Ascending aorta (tissue), 2 donors: ENCODE data around the gene CAPN15. TPM values are rescaled to one million over a fixed set of nuclear protein-coding genes. Genes with fewer than 3 reads are reported as not detected.

ENCODE experiments used
- DNase-seq, 2 donors: peaks; one replicate each; pipeline ENCODE4 v3.0.0-alpha.2; 2019; ENCODE audit warnings: low spot score in 2 of 2
- H3K27ac ChIP-seq, 2 donors: fragments of 200-600 bp; sonication (generic); one replicate each; pipeline ENCODE4 v1.5.1; 2016 to 2017; ENCODE audit warnings: mild to moderate bottlenecking in 1 of 2
- H3K27me3 ChIP-seq: fragments of 200-600 bp; sonication (generic); one replicate; pipeline ENCODE4 v1.5.1; 2017
- H3K36me3 ChIP-seq, 2 donors: fragments of 200-600 bp; sonication (generic); one replicate each; pipeline ENCODE4 v1.5.1; 2016
- H3K4me1 ChIP-seq, 2 donors: fragments of 200-600 bp; sonication (generic); one replicate each; pipeline ENCODE4 v1.5.1; 2016 to 2017; ENCODE audit warnings: mild to moderate bottlenecking in 1 of 2
- H3K4me3 ChIP-seq, 2 donors: fragments of 200-600 bp; sonication (generic); one replicate each; pipeline ENCODE4 v1.5.1; 2016 to 2017; ENCODE audit warnings: mild to moderate bottlenecking in 1 of 2
- H3K9me3 ChIP-seq, 2 donors: fragments of 200-600 bp; sonication (generic); one replicate each; pipeline ENCODE4 v1.5.1; 2016
- intact Hi-C: fragments of 100-400 bp; cut with DNase I; formaldehyde crosslinking; loops from one replicate; pipeline ENCODE4 v1.15.1; 2023
- total RNA-seq: library from RNA; depleted of rRNA; stranded (reverse); fragments of >200 nt; gene quantifications from one replicate; pipeline ENCODE4 v1.1.0, GENCODE V29; 2016
- TF ChIP-seq, protein P1 (sequence below), 3 experiments: fragments of 200-600 bp in 2 of 3; fragments of 450-650 bp in 1 of 3; sonication (generic) in 2 of 3; IDR thresholded peaks; one replicate each; pipeline ENCODE4 v1.5.1; 2016 to 2019; ENCODE audit warnings: antibody characterized with exemption in 3 of 3, mild to moderate bottlenecking in 1 of 3, moderate library complexity in 1 of 3

The CAPN15 gene
- total RNA-seq, 1 donor from 2014 or later: 249 TPM

DNA sequence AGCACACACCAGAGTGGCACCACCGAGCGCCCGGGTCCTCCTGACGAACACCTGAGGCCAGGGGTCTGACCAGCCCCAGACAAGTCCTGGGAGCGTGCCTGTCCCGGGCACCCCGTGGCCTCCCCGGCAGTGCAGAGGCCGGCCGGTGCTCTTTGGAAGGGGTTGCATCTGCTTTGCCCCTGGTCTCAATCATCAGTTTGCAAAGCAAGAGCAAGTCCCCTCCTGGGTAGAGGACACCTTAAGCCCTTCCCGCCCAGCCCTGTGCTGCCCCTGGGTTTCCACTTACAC, 11.6 kb upstream of the CAPN15 start:
- Histone ChIP-seq H3K9me3 (no peaks in the 10 kb centered on the region), H3K27ac (no peak overlapping the region), H3K4me3 (no peak overlapping the region), H3K36me3 (peaks cover 35 to 42% of the 10 kb centered on the region in 2 donors), H3K27me3 (no peaks in the 10 kb centered on the region), H3K4me1 (no peaks in the 10 kb centered on the region)
- TF ChIP-seq, protein P1, sequence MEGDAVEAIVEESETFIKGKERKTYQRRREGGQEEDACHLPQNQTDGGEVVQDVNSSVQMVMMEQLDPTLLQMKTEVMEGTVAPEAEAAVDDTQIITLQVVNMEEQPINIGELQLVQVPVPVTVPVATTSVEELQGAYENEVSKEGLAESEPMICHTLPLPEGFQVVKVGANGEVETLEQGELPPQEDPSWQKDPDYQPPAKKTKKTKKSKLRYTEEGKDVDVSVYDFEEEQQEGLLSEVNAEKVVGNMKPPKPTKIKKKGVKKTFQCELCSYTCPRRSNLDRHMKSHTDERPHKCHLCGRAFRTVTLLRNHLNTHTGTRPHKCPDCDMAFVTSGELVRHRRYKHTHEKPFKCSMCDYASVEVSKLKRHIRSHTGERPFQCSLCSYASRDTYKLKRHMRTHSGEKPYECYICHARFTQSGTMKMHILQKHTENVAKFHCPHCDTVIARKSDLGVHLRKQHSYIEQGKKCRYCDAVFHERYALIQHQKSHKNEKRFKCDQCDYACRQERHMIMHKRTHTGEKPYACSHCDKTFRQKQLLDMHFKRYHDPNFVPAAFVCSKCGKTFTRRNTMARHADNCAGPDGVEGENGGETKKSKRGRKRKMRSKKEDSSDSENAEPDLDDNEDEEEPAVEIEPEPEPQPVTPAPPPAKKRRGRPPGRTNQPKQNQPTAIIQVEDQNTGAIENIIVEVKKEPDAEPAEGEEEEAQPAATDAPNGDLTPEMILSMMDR (IDR thresholded peaks at IDR 0.05): no peak
- intact Hi-C loops: no loop called here
- no peak for DNase-seq

DNA sequence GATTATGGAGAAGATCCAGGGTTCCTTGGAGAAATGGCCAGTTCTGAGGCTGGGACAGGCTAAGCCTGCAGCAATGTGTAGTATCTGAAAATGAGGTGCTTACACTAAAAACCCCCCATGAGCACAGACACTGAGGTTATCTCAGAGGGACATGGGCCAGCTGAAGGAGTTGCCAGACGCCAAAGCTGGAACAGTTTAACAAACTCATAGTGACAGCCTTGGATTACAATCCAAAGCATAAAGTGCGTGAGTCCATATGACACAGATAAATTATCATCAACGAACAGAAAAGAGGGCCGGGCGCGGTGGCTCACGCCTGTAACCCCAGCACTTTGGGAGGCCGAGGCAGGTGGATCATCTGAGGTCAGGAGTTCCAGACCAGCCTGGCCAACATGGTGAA, 11.2 kb upstream of the CAPN15 start:
- Histone ChIP-seq H3K27ac (no peak overlapping the region), H3K27me3 (no peaks in the 10 kb centered on the region), H3K4me1 (no peaks in the 10 kb centered on the region), H3K36me3 (peaks cover 39 to 44% of the 10 kb centered on the region in 2 donors), H3K9me3 (no peaks in the 10 kb centered on the region), H3K4me3 (no peak overlapping the region)
- TF ChIP-seq, protein P1 (IDR thresholded peaks at IDR 0.05): no peak
- intact Hi-C loops: no loop called here
- no peak for DNase-seq

GRCh38 chr16:518858-519257, 8.7 kb upstream of the CAPN15 start:
- TF ChIP-seq, protein P1 (IDR thresholded peaks at IDR 0.05): no peak
- no peak for DNase-seq
- intact Hi-C loops: no loop called here
- H3K27me3 ChIP-seq: no peaks in the 10 kb centered on the region
- H3K4me3 ChIP-seq: no peak overlapping the region
- H3K9me3 ChIP-seq: no peaks in the 10 kb centered on the region
- H3K27ac ChIP-seq: no peak overlapping the region
- H3K4me1 ChIP-seq: no peaks in the 10 kb centered on the region
- H3K36me3 ChIP-seq: peaks cover 39 to 42% of the 10 kb centered on the region in 2 donors

DNA sequence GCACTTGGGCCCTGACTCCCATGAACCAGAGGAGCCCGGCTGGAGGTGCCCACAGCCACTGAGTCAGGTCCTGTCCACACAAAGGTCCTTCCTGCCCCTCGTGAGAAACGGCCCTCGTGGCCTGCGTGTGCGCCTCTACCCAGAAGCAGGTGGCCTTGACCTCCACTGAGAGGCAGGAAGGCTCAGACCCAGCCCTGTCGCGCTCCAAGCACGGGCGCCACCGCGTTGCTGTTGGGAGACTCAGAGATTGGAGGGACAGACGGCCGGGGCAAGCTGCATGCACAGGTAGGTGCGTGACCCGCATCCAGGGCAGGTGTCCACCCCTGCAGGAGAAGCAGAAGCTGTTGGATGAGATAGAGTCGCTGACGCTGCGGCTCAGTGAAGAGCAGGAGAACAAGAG, 8.1 kb upstream of the CAPN15 start:
- no peak for DNase-seq
- H3K27ac ChIP-seq: no peak overlapping the region
- intact Hi-C loops: no loop called here
- TF ChIP-seq, protein P1 (IDR thresholded peaks at IDR 0.05): no peak
- H3K27me3 ChIP-seq: no peaks in the 10 kb centered on the region
- no peak overlapping the region for H3K4me3 ChIP-seq
- peaks cover 39 to 42% of the 10 kb centered on the region in 2 donors for H3K36me3 ChIP-seq
- H3K9me3 ChIP-seq: no peaks in the 10 kb centered on the region
- H3K4me1 ChIP-seq: no peaks in the 10 kb centered on the region

DNA sequence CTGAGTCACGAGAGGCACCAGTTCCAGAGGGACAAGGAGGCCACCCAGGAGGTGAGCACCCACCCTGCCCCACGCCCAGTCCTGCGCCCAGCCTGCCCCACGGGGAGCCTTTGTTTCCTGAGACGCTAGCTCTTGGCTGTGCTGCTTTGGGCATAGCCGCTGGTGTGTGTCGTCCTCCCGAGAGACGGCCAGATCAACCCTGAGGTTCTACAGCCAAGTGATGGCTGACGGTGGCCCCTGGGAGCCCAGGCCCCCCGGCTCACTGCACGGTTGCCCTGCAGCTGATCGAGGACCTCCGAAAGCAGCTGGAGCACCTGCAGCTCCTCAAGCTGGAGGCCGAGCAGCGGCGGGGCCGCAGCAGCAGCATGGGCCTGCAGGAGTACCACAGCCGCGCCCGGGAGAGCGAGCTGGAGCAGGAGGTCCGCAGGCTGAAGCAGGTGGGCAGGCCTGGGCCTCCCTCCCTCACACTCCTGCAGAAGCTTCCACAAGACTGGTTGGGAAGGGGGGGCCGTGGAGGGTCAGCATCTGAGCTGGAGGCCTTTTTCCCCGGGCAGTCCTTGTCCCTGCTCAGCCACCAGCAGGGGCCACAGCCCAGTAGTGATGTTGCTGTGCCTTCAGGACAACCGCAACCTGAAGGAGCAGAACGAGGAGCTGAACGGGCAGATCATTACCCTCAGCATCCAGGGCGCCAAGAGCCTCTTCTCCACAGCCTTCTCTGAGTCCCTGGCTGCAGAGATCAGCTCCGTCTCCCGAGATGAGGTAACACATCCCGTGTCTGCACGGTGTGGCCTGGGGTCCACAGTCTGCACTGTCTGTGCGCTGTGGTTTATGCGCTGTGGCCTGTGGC, 7.4 kb upstream of the CAPN15 start:
- Histone ChIP-seq H3K9me3 (no peaks in the 10 kb centered on the region), H3K36me3 (peaks cover 39 to 42% of the 10 kb centered on the region in 2 donors), H3K4me1 (peaks cover 0 to under 1% of the 10 kb centered on the region in 2 donors), H3K27me3 (no peaks in the 10 kb centered on the region), H3K4me3 (no peak overlapping the region), H3K27ac (no peak overlapping the region)
- TF ChIP-seq, protein P1 (IDR thresholded peaks at IDR 0.05): no peak
- DNase-seq: no peak
- intact Hi-C loops: no loop called here
